NCI-H82 treated with DMSO at 0.1 percent for 48 hours (cell line): ENCODE data around the gene TNFRSF18.
"Not testable (repeated sequence)": the region's sequence is repeated elsewhere in the genome, so short reads cannot be mapped to it uniquely, and the experiment has no call there.

ENCODE experiments used
- DNase-seq: peaks from one replicate; lab custom pipeline; 2025; ENCODE audit not compliant: unreplicated experiment; lab: John Stamatoyannopoulos, UW

The TNFRSF18 gene

GRCh38 chr1:1206376-1206965 lies at the start of gene TNFRSF18:
Gene TNFRSF18, minus strand, starts transcription at chr1:1206592. Its CDS starts 21 bp downstream, at chr1:1206571.
- no peak for DNase-seq

- no peak for DNase-seq
These were observed 49.2 kb upstream of the TNFRSF18 start for GRCh38 chr1:1255611-1256010.

GRCh38 chr1:1255078-1255477 lies 48.7 kb upstream of the TNFRSF18 start:
- DNase-seq: no peak

GRCh38 chr1:1254667-1254998 lies 48.2 kb upstream of the TNFRSF18 start:
- DNase-seq: no peak

- DNase-seq: no peak
These were observed 47.7 kb upstream of the TNFRSF18 start for GRCh38 chr1:1253972-1254666.

- DNase-seq: no peak
These were observed 46.9 kb upstream of the TNFRSF18 start for GRCh38 chr1:1253314-1253713.

- no peak for DNase-seq
These were observed 44.4 kb upstream of the TNFRSF18 start for GRCh38 chr1:1250786-1251284.

GRCh38 chr1:1248009-1248913 lies 41.9 kb upstream of the TNFRSF18 start:
- not testable (repeated sequence) for DNase-seq

- DNase-seq: no peak
These were observed 41.0 kb upstream of the TNFRSF18 start for GRCh38 chr1:1247341-1247913.

GRCh38 chr1:1246577-1247340 lies 40.4 kb upstream of the TNFRSF18 start, which contains the start of gene C1QTNF12:
Gene C1QTNF12, minus strand, starts transcription at chr1:1246722. Its CDS starts 32 bp downstream, at chr1:1246690.
- no peak for DNase-seq

GRCh38 chr1:1245817-1246576 lies 39.6 kb upstream of the TNFRSF18 start:
- DNase-seq: no peak

- no peak for DNase-seq
These were observed 38.9 kb upstream of the TNFRSF18 start for GRCh38 chr1:1245178-1245816.

- no peak for DNase-seq
These were observed 37.9 kb upstream of the TNFRSF18 start for GRCh38 chr1:1244192-1244811.

- no peak for DNase-seq
These were observed 37.4 kb upstream of the TNFRSF18 start for GRCh38 chr1:1243807-1244191.

- DNase-seq: no peak
These were observed 36.9 kb upstream of the TNFRSF18 start for GRCh38 chr1:1243266-1243660.

GRCh38 chr1:1242461-1243265 lies 36.3 kb upstream of the TNFRSF18 start:
- DNase-seq: no peak

- no peak for DNase-seq
These were observed 35.3 kb upstream of the TNFRSF18 start for GRCh38 chr1:1241588-1242219.
